ENCODE measurements around the gene MERTK. TPM values are rescaled to one million over a fixed set of nuclear protein-coding genes. Genes with fewer than 3 reads are reported as not detected.
A peak's percentile ranks its signal among the peaks of the same experiment; 100 is the strongest.

MERTK gene
- total and polyA plus RNA-seq, 2 of the 8 experiments (the other 6 are each of a cell fraction or from before 2014, with no cell fraction given): 6.5 to 7.0 TPM

DNA sequence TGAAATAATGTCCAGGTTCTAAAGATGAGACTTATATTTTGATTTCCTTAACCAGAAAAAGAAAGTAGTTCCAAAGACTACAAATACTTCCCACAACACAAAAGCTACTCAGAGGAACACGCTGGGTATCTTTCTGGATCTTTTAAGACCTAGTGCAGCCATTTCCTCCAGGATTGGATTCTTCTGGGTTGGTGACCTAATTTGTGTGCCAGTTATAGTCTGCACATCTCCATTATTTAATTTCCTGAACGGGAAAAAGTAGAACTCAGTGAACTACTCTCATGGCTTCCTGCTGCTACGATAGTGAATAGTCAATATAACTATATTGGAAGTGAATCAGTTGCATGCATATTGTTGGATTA, 158.2 kb downstream of the MERTK start:
- Histone ChIP-seq H3K9me3 (ENCODE audit: insufficient read depth in 2 of 2, low read depth in 1 of 2, low read length in 1 of 2) (no peaks in the 10 kb centered on the region), H4K20me1 (replicated peaks in 1 of 2; ENCODE audit: control insufficient read depth in 1 of 2, insufficient read depth in 2 of 2, low read length in 2 of 2) (peaks cover 2% of the 10 kb centered on the region in 2 experiments), H2BK12ac (ENCODE audit: low read depth, low read length) (no peak overlapping the region), H4K5ac (ENCODE audit: insufficient read length, low read depth, low read length) (no peak overlapping the region), H3K27ac (ENCODE audit: low read depth, low read length) (no peak overlapping the region), H3K9ac (replicated peaks in 1 of 4; ENCODE audit: extremely low read depth in 1 of 4, low read depth in 3 of 4, low read length in 3 of 4) (no peak overlapping the region), H2AK5ac (ENCODE audit: low read depth, low read length) (no peak overlapping the region), H2BK15ac (ENCODE audit: low read length) (no peak overlapping the region), H2AFZ (ENCODE audit: low read length) (peak overlapping the region; percentile 3; the same call in 1 of the 2 replicates), H3K23me2 (ENCODE audit: low read depth, low read length) (peaks cover 7% of the 10 kb centered on the region; the same call in 1 of the 2 replicates), H3K79me1 (ENCODE audit: low read depth, low read length) (no peaks in the 10 kb centered on the region), H3K23ac (ENCODE audit: insufficient read length) (no peak overlapping the region), H3K36me3 (ENCODE audit: control insufficient read depth in 2 of 4, insufficient read depth in 4 of 4, low read length in 3 of 4) (peaks cover 0 to 2% (median 0%) of the 10 kb centered on the region in 4 experiments; a peak in 3 of 8 replicates), H3K4me1 (replicated peaks in 1 of 4; ENCODE audit: control insufficient read depth in 3 of 4, insufficient read depth in 4 of 4, low read length in 3 of 4) (no peaks in the 10 kb centered on the region; a peak in 2 of 7 replicates), H3K14ac (ENCODE audit: insufficient read length) (no peak overlapping the region), H3K18ac (ENCODE audit: extremely low read depth, low read length) (no peak overlapping the region), H3K27me3 (replicated peaks in 1 of 4; ENCODE audit: control insufficient read depth in 3 of 4, extremely low read depth in 1 of 4, insufficient read depth in 3 of 4, low read length in 3 of 4) (no peaks in the 10 kb centered on the region), H4K8ac (ENCODE audit: extremely low read depth, insufficient read depth, low read length) (no peak overlapping the region), H3K4me3 (ENCODE audit: extremely low read depth in 1 of 4, insufficient read depth in 2 of 4, low read depth in 3 of 4, low read length in 4 of 4) (peak overlapping the region; percentile 60 to 88 (median 84); a peak in 7 of 8 replicates), H3K4ac (replicated peaks; ENCODE audit: insufficient read length, low read depth, low read length) (no peak overlapping the region), H4K91ac (replicated peaks; ENCODE audit: insufficient read length, low read length) (no peak overlapping the region), H3K79me2 (ENCODE audit: control insufficient read depth in 1 of 2, insufficient read depth in 2 of 2, low read length in 2 of 2) (no peaks in the 10 kb centered on the region), H2BK5ac (ENCODE audit: low read depth, low read length) (no peak overlapping the region), H2BK20ac (ENCODE audit: low read length) (no peak overlapping the region), H3K4me2 (ENCODE audit: insufficient read depth in 1 of 2, low read depth in 2 of 2, low read length in 2 of 2) (peak overlapping the region; percentile 90 to 99), H2BK120ac (replicated peaks; ENCODE audit: low read depth, low read length) (no peak overlapping the region), H3K56ac (replicated peaks; ENCODE audit: insufficient read length, low read depth, low read length) (no peak overlapping the region)
- CTCF ChIA-PET (ENCODE audit: partially characterized antibody): no interaction called here
- 82% methylated on average over 3 of the region's 3 CpGs; no CpG with 5 or more reads in 1 of the 2 experiments for whole genome bisulfite sequencing, 2 experiments (ENCODE audit: extremely low coverage in 1 of 2, insufficient coverage in 1 of 2, insufficient read length in 1 of 2, insufficient replicate concordance in 2 of 2, low coverage in 1 of 2, low lambda C conversion rate in 2 of 2, missing lambda C conversion rate in 1 of 2)
- no peak for FAIRE-seq
- POLR2A ChIA-PET (ENCODE audit: partially characterized antibody): no interaction called here
- no peak for DNase-seq (ENCODE audit: low read depth in 1 of 2, low spot score in 2 of 2)
- TF ChIP-seq RXRA (IDR thresholded peaks at IDR 0.05; ENCODE audit: insufficient read depth, low read depth, low read length): no peak
- TF ChIP-seq HDAC2 (IDR thresholded peaks at IDR 0.05; ENCODE audit: borderline replicate concordance in 1 of 2, low read depth in 2 of 2, low read length in 2 of 2): no peak
- TF ChIP-seq GABPA (IDR thresholded peaks at IDR 0.05; ENCODE audit: borderline replicate concordance, insufficient read depth, low read length): no peak
- TF ChIP-seq SIRT6 (IDR thresholded peaks at IDR 0.05; ENCODE audit: low read length): no peak
- TF ChIP-seq POLR2A (IDR thresholded peaks at IDR 0.05; ENCODE audit: control extremely low read depth in 1 of 2, low read depth in 2 of 2, low read length in 2 of 2): no peak
- no peak for TF ChIP-seq USF2 (IDR thresholded peaks at IDR 0.05; ENCODE audit: low read length)
- TF ChIP-seq SAP30 (IDR thresholded peaks at IDR 0.05; ENCODE audit: insufficient read depth, insufficient replicate concordance, low read length): no peak
- TF ChIP-seq SP4 (IDR thresholded peaks at IDR 0.05; ENCODE audit: low read length): no peak
- no peak for TF ChIP-seq RFX5 (IDR thresholded peaks at IDR 0.05; ENCODE audit: borderline replicate concordance, low read depth, low read length)
- TF ChIP-seq, protein P1, sequence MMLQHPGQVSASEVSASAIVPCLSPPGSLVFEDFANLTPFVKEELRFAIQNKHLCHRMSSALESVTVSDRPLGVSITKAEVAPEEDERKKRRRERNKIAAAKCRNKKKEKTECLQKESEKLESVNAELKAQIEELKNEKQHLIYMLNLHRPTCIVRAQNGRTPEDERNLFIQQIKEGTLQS (IDR thresholded peaks at IDR 0.05; ENCODE audit: insufficient read depth, low read depth, low read length): no peak
- TF ChIP-seq RAD21 (IDR thresholded peaks at IDR 0.05 in 1 of 2, conservative IDR thresholded peaks at IDR 0.05 in 1 of 2; ENCODE audit: low read depth in 2 of 2, low read length in 2 of 2): no peak
- TF ChIP-seq TCF12 (IDR thresholded peaks at IDR 0.05; ENCODE audit: low read depth, low read length): no peak

Measured in H1 (cell line).